NCI-H1092 (cell line): ENCODE results near the gene NIPSNAP3A.

Experiments used
- DNase-seq: peaks from one replicate; lab custom pipeline; 2025; lab: John Stamatoyannopoulos, UW

Gene NIPSNAP3A

DNA sequence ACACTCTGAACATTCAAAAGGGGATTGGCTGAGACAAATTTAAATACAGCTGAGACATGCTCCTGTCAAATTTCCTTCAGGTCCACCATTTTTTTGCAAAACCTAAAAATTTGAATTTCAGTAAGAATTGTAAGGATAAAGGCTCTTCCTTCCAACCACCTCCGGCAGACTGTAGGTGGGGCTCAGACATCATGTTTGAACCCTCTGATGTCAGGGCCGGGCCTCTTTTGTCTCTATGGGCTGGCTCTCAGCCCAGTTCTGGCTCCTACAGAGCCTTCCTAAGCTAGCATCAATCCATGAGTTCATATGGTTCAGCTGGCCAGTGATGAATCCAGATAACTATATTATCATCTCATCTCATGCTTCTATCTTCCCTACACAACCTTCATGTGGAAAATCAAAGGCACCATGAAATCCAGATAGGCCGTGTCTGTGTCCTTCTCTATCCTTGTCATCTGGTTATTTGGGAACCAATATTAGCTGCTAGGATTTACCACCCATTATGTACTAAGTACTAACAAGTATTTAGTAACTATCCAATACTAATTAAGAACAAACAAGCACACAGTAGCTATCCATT is 60.6 kb downstream of the NIPSNAP3A start:
- DNase-seq: peak; percentile 81
